HG02623 (cell line): ENCODE results near the gene FOXB2.
"Not testable (repeated sequence)": the region's sequence is repeated elsewhere in the genome, so short reads cannot be mapped to it uniquely, and the experiment has no call there.

Experiments
- ATAC-seq: cut with Tn5 transposase; IDR thresholded peaks from one replicate; pipeline ENCODE4 v1.9.1; 2021; ENCODE audit warnings: moderate library complexity; ENCODE audit not compliant: unreplicated experiment

The FOXB2 gene

GRCh38 chr9:77019236-77019925, at the start of gene FOXB2:
FOXB2 (plus strand) TSS chr9:77019655; CDS start chr9:77019655, 0 bp downstream.
- ATAC-seq, result no peak

GRCh38 chr9:76969716-76970115, 49.7 kb upstream of the FOXB2 start:
- ATAC-seq, result no peak

- not testable (repeated sequence) for ATAC-seq
These were observed 40.6 kb upstream of the FOXB2 start for GRCh38 chr9:76978831-76979230.

- no peak for ATAC-seq
These were observed 38.9 kb upstream of the FOXB2 start for GRCh38 chr9:76980566-76980965.

GRCh38 chr9:76984486-76984885, 35.0 kb upstream of the FOXB2 start:
- no peak for ATAC-seq

GRCh38 chr9:76985581-76985980, 33.9 kb upstream of the FOXB2 start:
- no peak for ATAC-seq

GRCh38 chr9:76987594-76988200, 31.8 kb upstream of the FOXB2 start:
- no peak for ATAC-seq

- ATAC-seq, result no peak
These were observed 30.5 kb upstream of the FOXB2 start for GRCh38 chr9:76988941-76989340.

GRCh38 chr9:76989501-76989900, 30.0 kb upstream of the FOXB2 start:
- ATAC-seq, result no peak

- ATAC-seq, result no peak
These were observed 22.8 kb upstream of the FOXB2 start for GRCh38 chr9:76996700-76997099.

GRCh38 chr9:76999261-76999660, 20.2 kb upstream of the FOXB2 start:
- ATAC-seq, result no peak

GRCh38 chr9:77000330-77000729, 19.1 kb upstream of the FOXB2 start:
- ATAC-seq, result no peak

GRCh38 chr9:77003366-77003765, 16.1 kb upstream of the FOXB2 start:
- no peak for ATAC-seq

GRCh38 chr9:77005216-77005615, 14.2 kb upstream of the FOXB2 start:
- no peak for ATAC-seq

GRCh38 chr9:77010527-77010926, 8.9 kb upstream of the FOXB2 start:
- no peak for ATAC-seq

- no peak for ATAC-seq
These were observed 7.3 kb upstream of the FOXB2 start for GRCh38 chr9:77011973-77012821.

GRCh38 chr9:77013206-77013931, 6.1 kb upstream of the FOXB2 start:
- ATAC-seq, result no peak

GRCh38 chr9:77013932-77014596, 5.4 kb upstream of the FOXB2 start:
- ATAC-seq, result no peak

- ATAC-seq, result no peak
These were observed 4.7 kb upstream of the FOXB2 start for GRCh38 chr9:77014597-77015263.
